Activated CD4-positive, CD25-positive, alpha-beta regulatory T cell treated with anti-CD3 and anti-CD28 coated beads, Interleukin-2, amount 50 U/mL, for 16 hours (primary cell): Measurements from ENCODE around the gene APOL1.
"Not testable (repeated sequence)": the region's sequence is repeated elsewhere in the genome, so short reads cannot be mapped to it uniquely, and the experiment has no call there.

Experiments used
- DNase-seq: peaks from one replicate; pipeline ENCODE4 v3.0.0-alpha.2; 2020; ENCODE audit warnings: low read depth, low spot score

APOL1 gene

GRCh38 chr22:36244522-36245391 lies 8.2 kb upstream of the APOL1 start:
- no peak for DNase-seq

GRCh38 chr22:36245805-36246356 lies 7.1 kb upstream of the APOL1 start:
- no peak for DNase-seq

GRCh38 chr22:36246718-36247117 lies 6.2 kb upstream of the APOL1 start:
- DNase-seq, result no peak

GRCh38 chr22:36247955-36248354 lies 5.0 kb upstream of the APOL1 start:
- DNase-seq, result no peak

- no peak for DNase-seq
Measured at GRCh38 chr22:36249160-36249559, 3.8 kb upstream of the APOL1 start.

- DNase-seq, result not testable (repeated sequence)
Measured at GRCh38 chr22:36250292-36250960, 2.5 kb upstream of the APOL1 start.

DNA sequence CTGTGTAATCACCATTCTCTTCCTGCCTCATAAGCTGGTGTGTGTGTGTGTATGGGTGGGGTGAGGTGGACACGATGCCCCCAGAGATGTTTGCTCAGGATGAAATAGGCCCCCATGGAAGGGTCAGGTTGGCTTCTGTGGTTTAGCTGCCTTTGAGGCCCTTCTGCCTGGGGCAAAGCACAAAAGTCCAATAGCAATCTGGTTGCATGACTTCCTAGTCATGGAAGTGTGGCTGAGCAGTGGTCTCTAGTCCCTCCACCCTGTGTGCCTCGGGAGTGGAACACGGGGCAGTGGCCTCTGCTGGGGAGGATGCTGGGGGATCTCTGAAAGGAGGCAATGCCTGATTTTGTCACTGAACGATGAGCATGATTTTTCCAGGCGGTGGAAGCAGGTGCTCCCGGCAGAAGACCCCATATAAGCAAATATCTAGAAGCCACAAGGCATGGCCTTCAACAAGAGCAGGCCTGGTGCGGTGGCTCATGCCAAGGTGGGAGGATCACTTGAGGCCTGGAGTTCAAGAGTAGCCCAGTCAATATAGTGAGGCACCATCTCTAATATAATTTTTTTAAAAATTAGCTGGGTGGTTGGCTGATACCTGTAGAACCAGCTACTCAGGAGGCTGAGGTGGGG lies 839 bp upstream of the APOL1 start:
- not testable (repeated sequence) for DNase-seq

DNA sequence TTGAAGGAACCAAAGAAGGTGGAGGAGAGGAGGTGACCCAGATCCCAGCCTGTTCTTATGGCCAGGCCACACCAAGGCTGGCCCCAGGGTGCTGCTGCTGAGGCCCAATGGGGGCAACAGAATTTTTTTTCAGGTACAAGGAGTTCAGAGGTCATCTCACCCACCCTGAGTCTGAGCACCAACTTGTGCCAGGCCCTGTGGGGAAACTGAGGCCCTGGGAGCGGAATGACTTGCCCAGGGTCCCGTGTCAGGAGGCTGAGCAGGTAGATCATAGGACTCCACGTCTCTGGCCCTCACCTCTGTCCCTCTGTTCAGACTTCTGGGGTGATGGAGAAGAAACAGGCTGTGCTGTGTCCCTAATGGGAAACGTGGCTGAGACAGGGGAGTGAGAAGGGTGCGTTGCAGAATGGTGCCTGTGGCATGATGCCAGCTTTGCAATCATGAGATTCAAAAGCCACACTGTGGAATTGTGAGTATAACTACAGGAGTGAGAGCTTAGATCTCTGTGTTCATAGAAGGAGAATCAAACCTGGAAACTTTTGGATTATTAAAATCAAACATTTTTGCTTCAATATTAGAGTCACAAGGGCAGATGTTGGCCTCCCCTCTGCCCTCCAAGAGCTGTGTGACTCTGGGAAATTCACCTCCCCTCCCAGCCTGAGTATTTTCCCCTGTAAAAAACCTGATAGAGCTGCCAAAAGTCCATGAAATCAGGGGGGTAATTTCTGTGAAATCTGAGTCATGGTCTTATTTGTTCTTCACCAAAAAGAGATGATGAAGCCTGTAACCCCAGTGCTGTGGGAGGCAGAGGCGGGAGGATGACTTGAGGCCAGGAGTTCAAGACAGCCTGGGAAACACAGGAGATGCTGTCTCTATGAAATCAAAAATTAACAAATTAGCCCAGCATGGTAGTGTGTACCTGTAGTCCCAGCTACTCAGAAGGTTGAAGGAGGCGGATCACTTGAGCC lies 874 bp downstream of the APOL1 start:
- DNase-seq, result no peak

DNA sequence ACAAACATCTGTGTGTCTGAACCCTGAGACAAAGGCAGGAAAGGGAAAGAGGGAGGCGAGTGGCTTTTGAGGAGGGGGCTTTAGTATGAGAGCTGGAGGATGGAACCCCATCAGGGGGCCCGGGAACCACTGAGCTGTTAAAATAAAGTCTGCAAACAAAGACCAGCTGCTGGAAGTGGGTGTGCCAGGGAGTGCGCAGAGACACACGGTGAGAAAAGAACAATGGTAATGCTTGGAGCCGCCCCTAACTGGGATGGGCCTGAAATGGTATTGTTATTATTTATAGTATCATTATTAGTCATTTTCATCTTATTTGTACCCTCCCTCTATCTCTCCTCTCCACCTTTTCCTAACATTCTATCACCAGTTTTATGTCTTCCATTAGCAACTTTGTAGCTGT lies 2.6 kb downstream of the APOL1 start:
- not testable (repeated sequence) for DNase-seq

DNA sequence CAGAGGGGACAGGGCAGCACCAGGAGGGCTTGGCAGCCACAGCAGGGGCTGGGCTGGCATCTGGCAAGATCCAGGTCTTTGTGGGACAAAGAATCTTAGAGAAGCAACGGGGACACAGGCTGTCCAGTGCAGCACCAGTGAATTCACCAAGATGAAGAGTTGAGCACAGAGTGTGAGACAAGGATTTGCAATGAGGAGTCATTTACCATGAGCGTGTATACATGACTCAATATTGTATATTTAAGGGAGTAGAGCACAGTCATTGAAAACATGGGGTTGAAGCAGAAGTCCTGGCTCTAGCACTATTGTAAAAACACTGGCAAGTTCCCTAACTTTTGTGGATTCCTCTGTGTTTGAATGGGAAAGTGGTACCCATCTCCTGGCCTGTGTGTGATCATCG lies 3.5 kb downstream of the APOL1 start:
- no peak for DNase-seq

DNA sequence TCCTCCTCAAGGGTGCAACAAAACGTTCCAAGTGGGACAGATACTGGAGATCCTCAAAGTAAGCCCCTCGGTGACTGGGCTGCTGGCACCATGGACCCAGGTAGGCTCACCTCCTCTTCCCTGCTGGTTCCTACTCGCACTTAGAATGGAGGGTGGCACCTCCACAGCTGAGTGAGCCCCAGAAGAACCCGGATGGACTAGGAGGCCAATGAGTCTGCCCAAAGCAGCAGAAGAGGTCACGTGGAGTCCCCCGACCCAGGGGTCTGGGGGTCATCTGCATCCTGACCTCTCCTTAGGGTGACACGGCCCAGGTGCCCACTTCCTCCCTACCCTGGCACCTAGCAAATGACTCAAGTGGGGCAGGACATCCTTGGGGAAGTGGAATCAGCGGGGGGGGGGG lies 4.4 kb downstream of the APOL1 start:
- no peak for DNase-seq

DNA sequence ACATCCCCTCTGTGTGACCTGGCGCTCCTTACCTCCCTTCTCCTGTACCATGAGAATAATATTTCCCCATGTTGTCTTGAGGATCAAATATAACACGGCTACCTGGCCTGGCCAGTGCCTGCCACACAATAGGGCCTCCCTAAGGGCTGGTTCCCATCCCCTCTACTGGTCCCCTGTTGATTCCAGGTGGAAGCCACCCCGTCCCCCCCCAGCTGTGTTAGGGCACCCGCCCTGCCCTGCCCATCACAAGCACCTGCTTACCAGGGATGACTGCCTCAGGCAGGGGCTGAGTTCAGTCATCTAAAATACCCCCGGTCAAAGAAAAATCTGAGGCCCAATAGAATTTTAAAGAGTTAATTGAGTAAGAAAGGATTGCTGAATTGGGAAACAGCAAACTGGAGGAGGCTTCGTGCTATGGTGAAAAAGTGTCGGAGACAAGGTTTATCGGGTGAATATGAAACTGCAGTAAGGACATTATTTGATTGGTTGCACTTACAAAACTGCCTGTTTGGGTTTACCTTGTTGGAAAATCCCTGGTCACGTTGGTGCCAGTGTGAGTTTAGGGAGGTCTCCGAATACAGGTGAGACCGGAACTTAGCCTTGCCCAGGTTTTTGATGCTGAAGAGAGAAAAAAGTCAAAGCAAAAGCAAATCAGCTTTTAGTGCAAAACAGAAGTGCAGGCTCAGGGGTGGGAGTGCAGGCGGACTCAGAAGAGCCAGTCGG lies 5.2 kb downstream of the APOL1 start:
- no peak for DNase-seq

DNA sequence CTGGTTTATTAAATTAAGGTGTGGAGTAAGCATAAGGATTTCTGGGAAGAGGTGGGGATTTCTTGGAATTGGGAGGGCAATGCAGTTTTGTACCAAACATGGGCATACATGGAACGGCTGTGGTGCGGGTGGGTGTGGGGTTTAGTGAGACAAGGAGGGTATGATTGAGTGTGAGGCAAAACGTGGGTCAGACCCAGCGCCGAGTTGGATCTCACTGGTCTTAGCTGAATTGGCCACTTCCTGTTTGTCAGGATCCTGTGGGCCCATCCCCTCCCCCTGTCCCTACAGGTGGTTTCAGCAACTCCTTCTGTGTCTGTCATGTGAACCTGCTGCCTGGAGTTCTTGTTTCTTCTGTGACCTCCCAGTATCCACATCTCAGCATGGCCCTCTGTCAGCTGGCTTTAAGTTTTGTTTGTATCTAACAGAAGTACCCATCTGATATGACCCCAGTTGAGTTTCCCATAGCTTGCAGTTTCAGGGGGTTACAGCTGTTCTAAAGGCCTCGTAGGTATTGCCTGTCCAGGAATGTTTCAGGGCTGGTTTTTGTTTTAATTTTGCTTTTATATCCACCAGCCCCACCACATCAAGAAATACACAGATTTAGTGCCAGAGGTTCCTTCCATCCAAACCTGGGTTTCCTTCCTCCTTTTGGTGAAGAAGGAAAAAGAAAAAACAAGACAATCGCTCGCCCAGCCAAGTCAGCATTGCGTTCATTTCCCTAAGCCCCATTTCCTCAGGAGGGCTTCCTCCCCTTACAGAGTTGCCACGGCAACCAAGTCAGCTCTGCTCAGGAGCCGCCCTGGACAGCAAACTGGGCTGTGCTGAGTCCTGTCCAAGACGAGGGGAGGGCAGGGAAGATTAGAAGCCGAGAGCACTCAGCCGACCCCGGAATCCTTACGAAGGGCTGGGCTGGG lies 6.0 kb downstream of the APOL1 start:
- DNase-seq, result no peak

DNA sequence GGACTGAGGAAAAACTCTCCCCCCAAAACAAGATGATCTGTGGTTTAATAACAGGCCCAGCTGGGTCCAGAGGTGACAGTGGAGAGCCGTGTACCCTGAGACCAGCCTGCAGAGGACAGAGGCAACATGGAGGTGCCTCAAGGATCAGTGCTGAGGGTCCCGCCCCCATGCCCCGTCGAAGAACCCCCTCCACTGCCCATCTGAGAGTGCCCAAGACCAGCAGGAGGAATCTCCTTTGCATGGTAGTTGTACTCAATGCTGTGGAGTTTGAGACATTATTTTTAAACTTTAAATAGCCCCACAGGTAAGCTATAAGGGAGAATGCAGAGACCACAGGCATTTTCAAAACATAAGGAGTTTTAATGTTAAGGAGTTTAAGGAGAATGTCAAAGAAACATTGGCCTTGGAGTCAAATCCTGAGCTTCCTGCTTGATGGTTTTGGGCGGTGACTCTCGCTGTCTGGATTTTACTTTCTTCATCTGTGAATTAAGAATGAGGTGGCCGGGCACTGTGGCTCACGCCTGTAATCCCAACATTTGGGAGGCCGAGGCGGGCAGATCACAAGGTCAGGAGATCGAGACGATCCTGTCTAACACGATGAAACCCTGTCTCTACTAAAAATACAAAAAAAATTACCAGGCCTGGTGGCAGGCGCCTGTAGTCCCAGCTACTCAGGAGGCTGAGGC lies 6.8 kb downstream of the APOL1 start:
- DNase-seq, result no peak

GRCh38 chr22:36261675-36262074 lies 8.7 kb downstream of the APOL1 start:
- not testable (repeated sequence) for DNase-seq

DNA sequence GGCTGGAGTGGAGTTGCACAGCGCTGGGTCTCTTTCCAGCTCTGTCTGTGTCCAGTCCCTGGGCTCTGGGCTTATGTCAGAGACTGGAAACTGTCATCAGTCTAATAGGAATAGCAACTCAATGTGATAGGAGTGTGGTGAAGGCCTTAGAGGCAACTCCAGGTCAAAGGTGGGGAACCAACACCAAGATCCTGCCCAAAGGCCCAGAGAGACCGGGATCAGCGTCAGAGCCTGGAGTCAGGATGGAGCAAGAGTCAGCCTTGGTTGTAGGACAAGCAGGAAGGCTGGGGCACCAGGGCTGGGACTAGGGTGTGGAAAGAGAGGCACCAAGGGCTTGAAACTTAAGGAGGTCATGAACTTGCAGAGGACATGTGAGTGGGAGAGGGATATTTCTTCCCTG lies 9.4 kb downstream of the APOL1 start:
- not testable (repeated sequence) for DNase-seq

DNA sequence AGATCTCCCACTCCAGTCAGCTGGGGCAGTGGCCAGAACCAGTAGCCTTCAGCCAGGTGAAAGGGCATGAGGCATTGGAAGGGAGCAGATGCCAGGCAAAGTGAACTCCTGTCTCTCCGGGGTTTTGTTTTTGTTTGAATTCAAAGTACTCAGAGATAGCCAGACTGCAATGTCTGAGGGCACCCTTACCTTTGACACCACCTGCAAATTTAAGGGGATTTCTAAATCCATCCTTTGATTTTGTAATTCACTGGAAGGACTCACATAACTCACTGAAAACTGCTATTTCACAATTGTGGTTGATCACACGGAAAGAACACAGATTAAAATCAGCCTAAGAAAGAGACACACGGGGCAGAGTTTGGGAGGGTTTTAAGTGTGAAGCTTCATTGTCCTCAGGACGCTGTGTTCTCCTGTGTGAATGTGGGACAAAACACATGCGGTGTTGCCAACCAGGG lies 10.3 kb downstream of the APOL1 start:
- not testable (repeated sequence) for DNase-seq

GRCh38 chr22:36263886-36264664 lies 11.1 kb downstream of the APOL1 start:
- not testable (repeated sequence) for DNase-seq
